HG03521 (cell line): Measurements from ENCODE around the gene CDH15.
"Not testable (repeated sequence)": the region's sequence is repeated elsewhere in the genome, so short reads cannot be mapped to it uniquely, and the experiment has no call there.

ENCODE experiments used
- ATAC-seq: cut with Tn5 transposase; IDR thresholded peaks from one replicate; pipeline ENCODE4 v1.9.1; 2021; ENCODE audit warnings: mild to moderate bottlenecking, moderate library complexity; ENCODE audit not compliant: unreplicated experiment

CDH15 gene

DNA sequence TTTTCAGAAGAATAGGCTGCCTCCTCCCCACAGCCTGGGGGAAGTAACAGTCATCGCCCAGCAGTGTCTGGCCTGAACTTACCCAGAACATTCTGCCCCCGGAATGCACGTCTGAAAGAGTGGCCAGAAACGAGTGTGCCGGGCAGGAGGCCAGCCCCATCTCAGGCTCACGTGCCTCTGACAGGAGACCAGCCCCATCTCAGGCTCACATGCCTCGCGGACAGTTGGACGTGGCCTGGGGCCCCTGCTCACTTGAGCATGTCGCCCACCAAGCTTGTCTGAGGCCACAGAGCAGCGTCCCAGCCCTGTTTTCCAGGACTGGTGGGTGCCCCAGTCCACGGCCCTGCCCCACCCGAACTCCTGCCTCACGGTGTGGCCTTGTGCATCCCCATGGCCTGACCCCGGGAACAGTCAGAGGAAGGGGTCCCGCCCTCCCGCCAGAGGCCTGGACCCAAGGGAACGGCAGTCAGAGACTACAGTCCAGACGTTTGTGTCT, 16.3 kb upstream of the CDH15 start:
- ATAC-seq: no peak

DNA sequence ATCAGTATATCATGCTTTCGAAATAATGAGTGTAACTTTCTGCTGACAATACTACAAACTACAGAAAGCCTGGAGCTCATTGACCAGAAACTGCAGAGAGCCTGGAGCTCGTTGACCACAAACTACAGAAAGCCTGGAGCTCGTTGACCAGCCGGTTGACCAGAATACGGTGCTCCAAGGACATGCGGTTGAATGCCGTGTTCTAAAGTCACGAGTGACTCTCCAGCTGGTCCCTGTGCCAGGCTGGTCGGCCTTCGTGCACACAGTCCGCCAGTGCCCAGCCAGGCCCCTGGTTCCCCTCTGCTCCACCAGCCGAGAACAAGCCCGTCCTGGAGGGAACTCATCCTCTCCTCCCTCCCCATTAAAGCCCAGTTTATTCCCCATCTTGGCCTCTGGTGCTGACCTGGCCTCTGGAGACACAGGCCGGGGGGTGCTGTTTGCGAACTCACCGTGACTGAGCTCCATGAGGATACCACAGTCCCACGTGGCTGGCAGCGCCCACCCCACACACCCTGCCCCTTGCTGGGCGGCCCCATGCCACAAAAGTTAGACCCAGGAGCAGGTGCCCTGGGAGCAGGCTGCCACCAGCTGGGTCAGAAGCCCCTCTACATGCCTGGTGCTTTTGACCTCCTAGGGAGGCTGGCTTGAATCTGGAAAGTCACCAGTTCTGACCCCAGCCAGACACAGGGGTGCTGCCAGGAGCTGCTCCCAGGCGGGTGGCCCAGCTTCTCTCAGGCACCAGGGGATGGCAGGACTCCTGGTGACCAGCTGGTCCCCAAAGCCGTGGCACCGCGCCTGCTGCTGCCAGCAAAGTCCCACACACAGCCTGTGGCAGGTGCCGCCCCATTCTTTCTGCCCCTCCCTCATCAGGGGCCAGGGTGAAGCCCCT, 15.5 kb upstream of the CDH15 start:
- no peak for ATAC-seq

DNA sequence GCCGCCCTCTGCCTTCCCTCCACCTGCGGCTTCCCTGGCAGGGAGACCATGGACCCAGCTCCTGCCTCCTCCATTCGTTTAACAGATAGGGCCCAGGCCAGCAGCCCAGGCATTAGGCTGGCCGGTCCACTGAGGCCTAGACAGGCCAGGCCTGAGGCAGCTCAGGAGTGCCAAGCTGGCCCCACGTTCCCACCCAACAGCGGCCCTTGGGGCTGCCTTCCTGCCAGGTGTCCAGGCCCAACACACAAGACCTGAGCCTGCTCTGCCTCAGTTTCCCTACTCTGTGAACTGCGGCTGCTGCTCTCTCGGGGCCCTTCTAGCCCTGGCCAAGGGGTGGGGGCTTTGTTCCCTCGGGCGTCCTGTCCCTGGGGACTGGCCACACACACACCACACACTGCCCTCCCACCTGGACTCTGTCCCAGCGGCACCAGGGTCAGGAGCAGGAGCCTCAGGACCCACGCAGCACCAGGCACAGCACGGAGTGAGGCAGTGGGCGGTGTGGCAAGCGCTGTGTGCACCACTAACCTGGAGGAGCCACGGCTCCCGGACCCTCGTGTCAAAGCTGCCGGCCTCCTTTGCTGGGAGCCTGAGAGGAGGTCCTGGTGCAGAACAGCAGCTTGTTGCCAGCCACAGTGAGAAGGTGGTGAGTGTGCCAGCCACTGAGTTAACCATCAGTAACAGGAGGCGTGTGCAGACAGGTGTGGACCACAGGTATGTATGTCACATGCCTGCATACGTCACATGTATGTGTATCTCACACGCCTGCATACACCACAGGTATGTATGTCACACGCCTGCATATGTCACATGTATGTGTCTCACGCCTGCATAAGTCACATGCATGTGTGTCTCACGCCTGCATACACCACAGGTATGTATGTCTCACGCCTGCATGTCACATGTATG, 14.6 kb upstream of the CDH15 start:
- no peak for ATAC-seq

DNA sequence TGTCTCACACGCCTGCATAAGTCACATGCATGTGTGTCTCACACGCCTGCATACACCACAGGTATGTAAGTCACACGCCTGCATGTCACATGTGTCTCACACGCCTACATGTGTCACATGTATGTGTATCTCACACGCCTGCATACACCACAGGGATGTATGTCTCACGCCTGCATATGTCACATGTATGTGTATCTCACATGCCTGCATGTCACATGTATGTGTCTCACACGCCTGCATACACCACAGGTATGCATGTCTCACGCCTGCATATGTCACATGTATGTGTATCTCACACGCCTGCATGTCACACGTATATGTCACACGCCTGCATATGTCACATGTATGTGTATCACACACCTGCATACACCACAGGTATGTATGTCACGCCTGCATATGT, 13.8 kb upstream of the CDH15 start:
- no peak for ATAC-seq

DNA sequence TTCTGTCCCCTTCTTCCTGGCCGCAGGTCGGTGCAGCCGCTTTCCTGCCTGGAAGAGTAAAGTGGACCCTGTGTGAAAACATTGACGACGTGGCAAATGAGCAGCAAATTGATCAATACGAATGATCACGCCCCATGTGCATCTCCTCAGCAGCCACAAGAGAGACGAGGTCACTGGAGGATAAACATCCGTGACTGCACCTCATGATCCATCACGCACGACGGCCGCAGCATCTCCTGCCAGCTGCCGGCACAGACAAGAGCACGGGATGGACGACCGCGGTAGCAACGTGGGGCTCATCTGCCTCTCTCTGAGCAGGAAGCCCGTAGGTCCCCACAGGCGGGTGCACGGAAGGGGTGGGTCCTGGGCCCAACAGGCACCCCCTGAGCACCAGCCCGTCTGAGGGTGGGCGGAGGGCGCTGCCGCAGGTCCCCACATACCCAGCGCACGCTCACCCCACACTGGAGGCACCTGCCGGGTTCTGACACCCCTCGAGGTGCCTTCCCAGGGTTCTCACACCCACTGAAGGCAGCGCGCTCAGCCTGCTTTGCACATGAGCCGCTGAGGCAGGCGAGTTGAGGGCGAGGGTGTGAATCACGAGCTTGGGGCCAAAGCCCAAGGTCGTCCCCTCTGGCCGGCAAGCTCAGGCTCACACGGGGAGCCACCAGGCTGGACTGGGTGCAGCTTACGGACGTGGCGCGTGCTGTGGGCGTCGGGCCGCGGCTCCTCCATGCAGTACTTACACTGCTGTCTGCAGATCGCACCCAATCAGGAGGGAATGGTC, 12.3 kb upstream of the CDH15 start:
- no peak for ATAC-seq

DNA sequence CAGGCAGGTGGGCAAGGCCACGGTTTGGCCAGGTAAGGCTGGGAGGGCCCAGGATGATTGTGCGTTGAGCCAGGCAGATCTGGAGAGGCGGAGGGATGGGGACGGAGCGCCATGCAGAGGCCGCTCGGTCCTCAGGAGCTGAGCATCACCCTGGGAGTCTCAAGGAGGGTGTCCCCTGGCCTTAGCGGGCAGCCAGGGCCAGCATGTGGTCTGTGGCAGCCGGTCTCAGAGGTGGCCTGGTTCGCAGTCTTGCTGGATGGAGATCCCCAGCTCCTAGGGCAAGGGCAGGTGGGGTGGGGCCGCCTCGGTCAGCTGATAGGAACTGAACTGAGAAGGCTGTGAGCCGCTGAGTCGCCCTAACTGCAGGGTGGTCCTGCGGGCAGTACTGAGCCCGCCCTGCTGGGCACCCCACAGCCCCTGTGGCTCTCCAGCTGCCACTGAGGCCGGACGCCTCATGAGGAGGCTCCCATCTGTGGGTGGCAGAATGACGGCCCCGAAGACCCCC, 11.6 kb upstream of the CDH15 start:
- ATAC-seq: no peak

DNA sequence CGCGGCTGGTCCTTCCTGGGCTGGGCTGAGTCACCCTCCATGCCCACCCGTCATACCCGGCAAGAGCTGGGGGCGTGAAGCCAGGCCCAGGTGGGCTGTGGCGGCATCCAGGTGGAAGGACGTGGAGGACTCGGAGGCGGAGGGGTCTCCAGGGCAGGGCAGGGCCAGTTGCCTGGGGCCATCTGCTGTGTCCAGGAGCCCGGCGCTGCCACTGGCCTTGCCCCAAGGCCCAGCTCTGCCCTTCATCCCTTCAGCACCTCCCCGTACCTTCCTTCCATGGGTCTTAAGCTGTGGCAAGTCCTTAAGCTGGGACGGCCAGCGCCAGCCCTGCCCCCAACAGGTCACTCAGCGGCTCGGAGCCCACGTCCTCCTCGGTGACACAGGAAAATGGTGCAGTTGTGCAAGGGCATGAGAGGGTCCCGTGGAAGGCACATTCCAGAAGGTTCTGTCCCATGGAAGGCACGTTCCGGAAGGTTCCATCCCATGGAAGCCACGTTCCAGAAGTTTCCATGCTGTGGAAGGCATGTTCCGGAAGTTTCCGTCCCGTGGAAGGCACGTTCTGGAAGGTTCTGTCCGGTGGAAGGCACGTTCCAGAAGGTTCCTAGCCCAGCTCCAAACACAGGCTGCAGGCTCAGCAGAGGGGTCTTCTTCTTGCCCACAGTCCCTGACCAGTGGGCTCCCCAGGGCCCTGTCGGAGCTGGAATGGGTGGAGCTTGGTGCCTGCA, 10.4 kb upstream of the CDH15 start:
- no peak for ATAC-seq

DNA sequence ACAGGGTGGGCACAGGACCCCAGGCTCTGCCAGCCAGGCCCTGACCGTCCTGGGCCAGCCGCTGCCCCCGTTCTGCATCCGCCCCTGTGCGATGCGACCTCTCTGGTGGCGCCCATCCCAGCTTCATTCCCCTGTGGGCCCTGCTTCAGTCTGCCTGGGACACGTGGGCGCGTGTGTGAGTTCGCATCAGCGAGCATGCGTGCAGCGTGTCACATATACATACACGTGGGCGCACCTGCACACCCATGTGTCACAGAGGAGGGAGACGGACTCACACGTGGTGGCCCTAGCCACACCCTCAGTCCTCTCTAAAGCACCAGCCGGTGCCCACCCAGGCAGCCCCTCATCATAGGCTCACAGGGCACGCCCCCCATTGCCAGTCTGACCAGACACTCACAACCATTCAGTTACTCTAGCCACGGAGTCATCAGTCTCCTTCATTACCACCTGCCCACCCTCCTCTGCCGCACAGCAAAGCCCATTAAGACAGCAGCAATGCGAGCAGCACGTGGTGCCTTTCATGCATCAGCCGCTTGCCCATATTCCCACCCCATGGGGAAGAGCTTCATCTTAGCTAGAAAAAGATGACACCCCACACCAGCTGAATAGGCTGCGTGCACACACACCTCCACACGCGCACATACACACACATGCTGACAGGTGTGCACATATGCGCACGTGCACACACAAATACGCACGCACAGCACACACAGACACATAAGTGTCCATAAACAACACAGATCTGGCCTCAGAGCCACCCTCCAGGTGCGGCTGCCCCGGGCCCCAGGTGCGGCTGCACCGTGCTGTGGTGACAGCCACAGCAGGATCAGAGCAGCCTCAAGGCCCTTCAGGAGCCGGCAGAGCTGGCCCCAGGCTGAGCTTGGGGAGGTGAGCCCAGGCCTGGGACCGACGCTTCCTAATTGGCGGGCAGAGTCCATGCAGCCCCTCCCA, 9.5 kb upstream of the CDH15 start:
- ATAC-seq: no peak

DNA sequence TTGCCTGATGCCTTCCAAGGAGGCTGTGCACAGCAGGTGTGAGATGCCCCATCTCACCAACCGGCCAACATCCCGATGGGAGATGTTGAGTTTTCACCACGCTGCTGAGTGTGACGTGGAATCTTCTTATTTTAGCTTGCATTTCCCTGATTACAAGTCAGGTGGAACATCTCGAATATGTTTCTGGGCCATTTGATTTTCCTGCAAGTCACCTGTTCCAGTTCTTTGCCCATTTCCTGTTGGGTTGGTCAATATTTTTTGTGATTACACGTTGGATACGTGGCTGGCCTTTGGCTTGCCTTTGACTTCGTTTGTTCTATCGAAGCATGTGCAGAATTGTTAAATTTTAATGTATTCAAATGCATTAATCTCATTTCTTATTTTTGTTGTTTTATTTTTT, 8.3 kb upstream of the CDH15 start:
- ATAC-seq: no peak

DNA sequence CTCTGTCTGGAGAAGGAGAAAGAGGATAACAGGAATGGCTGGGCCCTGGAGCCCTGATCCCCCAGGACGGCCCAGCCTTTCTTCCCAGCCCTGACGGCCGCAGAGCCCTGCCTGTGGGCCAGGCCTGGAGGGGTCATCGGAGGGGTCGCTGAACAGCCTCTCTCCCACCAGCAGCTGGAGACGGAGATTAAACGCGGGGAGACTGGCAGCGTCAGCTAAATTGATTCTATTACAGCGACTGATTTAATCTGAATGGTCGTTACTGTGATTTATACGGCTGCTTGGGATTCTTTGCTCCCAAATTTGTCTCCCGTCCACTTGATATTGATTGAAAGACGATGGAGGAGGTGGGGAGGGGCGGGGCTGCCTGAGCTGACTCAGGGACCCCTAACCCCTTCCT, 7.1 kb upstream of the CDH15 start:
- no peak for ATAC-seq

DNA sequence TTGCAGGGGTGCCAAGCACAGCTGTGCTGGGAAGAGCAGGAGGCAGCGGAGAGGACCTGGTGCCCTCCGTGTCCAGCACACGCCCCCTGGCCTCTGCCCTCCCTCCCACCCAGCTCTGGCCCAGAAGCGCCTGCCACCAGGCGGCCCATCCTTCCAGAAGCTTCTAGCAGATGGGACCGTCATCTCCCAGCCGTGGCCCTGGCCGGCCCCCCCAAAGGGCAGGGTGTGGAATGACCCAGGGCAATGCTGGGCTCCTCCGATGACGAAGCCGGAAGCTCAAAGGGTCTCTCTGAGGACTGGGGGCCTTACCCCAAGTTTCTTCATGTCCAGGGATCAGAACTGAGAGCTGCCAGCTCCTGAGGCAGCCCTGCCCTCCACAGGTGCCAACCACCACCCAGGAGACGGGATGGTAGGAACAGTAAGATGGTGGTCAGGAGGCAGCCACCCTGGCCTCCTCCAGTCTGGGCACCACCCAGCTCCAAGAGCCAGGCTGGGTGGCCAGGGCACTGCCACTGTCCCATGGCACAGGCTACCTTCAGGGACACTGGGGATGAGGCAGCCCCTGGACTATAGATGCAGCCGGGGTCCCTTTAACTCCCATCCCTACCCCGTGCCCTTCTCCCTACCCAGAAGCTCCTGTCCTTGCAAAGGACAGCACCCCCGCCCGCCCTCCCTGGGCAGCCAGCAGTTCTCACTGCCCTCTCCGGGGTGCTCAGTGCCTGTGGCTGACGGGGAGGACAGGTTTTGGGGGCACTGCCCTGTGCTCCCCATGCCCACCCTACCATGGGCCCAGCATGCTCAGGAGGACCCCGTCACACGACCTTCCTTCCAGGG, 6.5 kb upstream of the CDH15 start:
- ATAC-seq: no peak

DNA sequence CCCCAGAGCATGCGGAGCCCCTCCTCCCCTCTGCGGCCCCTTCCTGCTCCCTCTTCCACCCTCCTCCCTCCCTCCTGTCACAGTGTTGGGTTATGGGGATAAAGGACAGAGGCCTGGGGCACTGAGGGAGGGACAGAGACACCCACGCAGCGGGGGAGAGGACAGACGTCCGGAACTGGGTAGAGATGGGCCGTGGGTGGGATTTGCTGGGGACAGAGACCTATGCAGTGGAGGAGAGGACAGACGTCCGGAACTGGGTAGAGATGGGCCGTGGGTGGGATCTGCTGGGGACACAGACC, 5.9 kb upstream of the CDH15 start:
- ATAC-seq: not testable (repeated sequence)

DNA sequence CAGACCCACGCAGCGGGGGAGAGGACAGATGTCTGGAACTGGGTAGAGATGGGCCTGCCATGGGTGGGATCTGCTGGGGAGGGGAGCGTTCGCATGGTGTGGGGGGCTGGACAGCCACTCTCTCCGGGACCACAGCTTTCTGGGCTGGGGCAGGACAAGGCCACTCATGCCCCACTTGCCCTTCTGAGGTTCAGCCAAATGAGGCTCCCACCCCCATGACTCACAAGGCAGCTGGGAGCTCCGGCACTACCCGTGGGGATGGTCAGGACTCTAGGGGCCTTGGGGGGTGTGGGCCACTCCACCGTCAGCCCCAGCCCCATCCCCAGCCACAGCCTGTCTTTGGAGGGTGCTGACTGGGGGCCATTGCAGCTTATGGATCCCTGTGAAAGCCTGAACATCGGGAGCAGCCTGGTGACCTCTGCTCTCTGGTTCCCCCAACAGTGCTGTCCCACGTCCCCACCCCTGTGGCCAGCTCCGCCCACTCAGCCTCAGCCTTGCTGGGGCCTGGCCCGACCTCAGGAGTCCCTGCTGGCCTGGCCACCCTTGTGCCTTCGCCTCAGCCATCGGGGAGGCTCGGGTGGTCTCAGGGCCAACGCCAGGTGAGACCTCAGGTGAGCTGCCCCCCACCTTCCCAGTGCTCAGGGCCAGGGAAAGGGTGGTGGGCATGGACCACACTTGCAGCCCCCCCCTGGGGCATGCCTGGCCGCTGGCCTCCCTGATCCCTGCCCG, 4.7 kb upstream of the CDH15 start:
- ATAC-seq: no peak

DNA sequence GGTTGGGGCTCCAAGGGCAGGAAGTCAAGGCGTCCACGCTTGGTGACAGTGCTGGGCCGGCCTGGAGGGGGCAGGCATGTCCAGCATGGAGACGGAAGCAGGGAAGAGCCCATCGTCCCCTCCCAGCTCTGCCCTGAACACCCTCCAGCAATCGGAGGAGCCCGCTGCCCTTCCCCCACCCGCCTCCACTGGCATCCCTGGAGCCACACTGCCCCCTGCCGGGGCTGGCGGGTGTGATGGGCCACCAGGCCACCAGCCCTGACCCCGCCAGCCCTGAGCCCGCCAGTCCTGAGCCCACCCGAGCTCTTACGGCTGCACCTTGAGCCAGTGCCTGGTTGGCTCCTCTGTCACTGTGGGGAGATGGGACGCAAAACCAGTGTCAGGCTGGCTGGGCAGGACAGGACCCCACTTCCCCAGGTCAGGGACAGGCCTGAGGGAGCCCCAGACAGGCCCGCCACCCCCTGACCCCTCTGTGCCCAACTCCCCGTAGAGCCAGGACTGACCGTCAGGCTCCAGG, 4.1 kb upstream of the CDH15 start:
- no peak for ATAC-seq

DNA sequence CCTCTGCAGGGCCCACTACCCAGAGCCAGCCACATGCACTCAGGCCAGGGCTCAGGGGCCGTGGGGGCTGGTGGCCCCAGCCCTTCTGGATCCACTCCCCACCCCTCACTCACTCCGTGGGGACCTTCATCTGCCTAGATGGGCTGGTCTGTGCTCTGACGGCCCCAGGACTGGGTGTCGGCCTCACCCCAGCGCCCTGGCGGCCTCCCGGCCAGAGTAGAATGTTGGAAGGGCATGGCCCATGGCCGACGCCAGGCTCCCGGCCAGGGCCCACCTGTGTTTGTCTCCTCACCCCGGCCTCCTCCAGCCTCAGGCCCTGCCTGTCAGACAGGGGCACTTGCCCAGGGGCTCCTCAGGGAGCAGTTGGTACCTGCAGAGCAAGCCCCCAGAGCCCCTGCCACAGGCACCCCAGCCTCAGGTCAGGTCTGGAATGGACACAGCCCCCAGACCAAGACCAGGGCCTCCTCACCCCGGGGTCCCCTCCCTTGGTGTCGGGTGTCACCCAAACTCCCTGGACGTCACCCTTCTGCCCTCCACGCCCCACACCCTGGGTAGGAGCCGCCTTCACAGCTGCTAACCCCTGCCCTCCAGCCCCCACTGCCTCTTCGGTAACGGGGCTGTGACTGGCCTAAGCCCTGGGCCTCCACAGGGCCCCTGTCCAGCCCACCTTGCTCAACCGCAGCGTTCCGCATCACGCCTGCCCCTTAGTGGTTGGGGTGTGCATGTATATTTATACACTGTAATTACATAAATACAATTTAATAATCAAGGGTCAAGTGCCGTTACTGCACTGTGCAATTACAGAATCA, 3.0 kb upstream of the CDH15 start:
- ATAC-seq: no peak

DNA sequence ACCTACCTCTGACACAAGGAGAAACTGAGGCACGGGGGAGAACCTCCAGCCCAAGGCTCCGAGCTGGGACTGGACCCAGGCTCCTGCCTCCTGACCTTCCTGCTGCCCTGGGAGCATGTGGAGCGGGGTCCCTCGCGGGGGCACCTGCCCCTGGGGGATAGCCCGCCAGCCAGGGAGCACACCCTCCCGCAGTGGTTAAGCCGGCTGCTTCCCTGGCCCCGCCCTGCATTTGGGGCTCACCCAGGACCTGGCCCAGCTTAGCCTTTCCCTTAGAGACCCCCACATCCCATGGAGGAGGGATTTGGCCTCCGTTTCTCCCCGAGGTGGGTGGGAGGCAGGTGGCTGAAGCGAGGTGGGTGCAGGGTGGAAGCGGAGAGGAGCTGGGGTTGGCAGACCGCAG, 1.8 kb upstream of the CDH15 start:
- ATAC-seq: no peak
